HepG2 (cell line): ENCODE measurements around the gene MAPKAPK3. TPM values are rescaled to one million over a fixed set of nuclear protein-coding genes. Genes with fewer than 3 reads are reported as not detected.

Experiments
- HHEX ChIP-seq: IDR thresholded peaks from 2 replicates; pipeline ENCODE4 v1.6.1; 2016; ENCODE audit warnings: control low read depth
- HOXD1 ChIP-seq: sonication (generic); formaldehyde crosslinking; IDR thresholded peaks from 2 replicates; pipeline ENCODE4 v1.5.0; 2020; ENCODE audit warnings: missing genetic modification reagents
- KMT2B ChIP-seq: IDR thresholded peaks from 2 replicates; pipeline ENCODE4 v1.6.1; 2016; ENCODE audit warnings: missing genetic modification reagents, missing compliant biosample characterization
- NRL ChIP-seq: sonication (generic); formaldehyde crosslinking; IDR thresholded peaks from 2 replicates; pipeline ENCODE4 v1.5.0; 2020; ENCODE audit warnings: missing genetic modification reagents, mild to moderate bottlenecking, moderate library complexity, borderline replicate concordance
- SATB2 ChIP-seq: sonication (generic); formaldehyde crosslinking; IDR thresholded peaks from 2 replicates; pipeline ENCODE4 v1.5.0; 2020; ENCODE audit warnings: missing genetic modification reagents
- TFDP1 ChIP-seq: IDR thresholded peaks from 2 replicates; pipeline ENCODE4 v1.6.1; 2016; ENCODE audit warnings: missing compliant biosample characterization, missing genetic modification reagents, borderline replicate concordance
- ZC3H4 ChIP-seq: sonication (generic); formaldehyde crosslinking; IDR thresholded peaks from 2 replicates; pipeline ENCODE4 v1.4.0; 2020; ENCODE audit warnings: missing genetic modification reagents, borderline replicate concordance
- ZNF20 ChIP-seq: sonication (generic); formaldehyde crosslinking; IDR thresholded peaks from 2 replicates; pipeline ENCODE4 v1.4.0; 2020; ENCODE audit warnings: mild to moderate bottlenecking, moderate library complexity, missing genetic modification reagents
- ZNF235 ChIP-seq: sonication (generic); formaldehyde crosslinking; IDR thresholded peaks from 2 replicates; pipeline ENCODE4 v1.8.1; 2023; ENCODE audit warnings: mild to moderate bottlenecking, missing genetic modification reagents, borderline replicate concordance
- ZNF530 ChIP-seq: sonication (generic); formaldehyde crosslinking; IDR thresholded peaks from 2 replicates; pipeline ENCODE4 v1.5.0; 2020; ENCODE audit warnings: low read depth, mild to moderate bottlenecking, missing genetic modification reagents
- polyA plus RNA-seq, 8 experiments: library from polyadenylated mRNA; depleted of rRNA in 3 of 8; stranded (reverse) in 7 of 8; unstranded in 1 of 8; fragments of >200 nt; fragmentation: Illumina TruSeq in 4 of 8; extraction: Trizol in 4 of 8; gene quantifications; 2 replicates each; pipeline versions ENCODE4 v1.2.1 to v1.2.3, GENCODE V29; 2011 to 2016; ENCODE audit warnings: low read depth in 4 of 8, missing spikeins in 1 of 8, mixed read lengths in 1 of 8; ENCODE audit not compliant: insufficient read depth in 1 of 8
- total RNA-seq, 5 experiments: library from RNA; depleted of rRNA; stranded (reverse); fragments of >200 nt; fragmentation: Illumina TruSeq; extraction: Trizol; gene quantifications; 2 replicates each; pipeline ENCODE4 v1.2.3, GENCODE V29; 2016; ENCODE audit warnings: low read depth in 1 of 5
- TF ChIP-seq, protein P1 (sequence below): sonication (generic); formaldehyde crosslinking; IDR thresholded peaks from 2 replicates; pipeline ENCODE4 v1.4.0; 2020; ENCODE audit warnings: missing genetic modification reagents
- TF ChIP-seq, protein P2 (sequence below): sonication (generic); formaldehyde crosslinking; IDR thresholded peaks from 2 replicates; pipeline ENCODE4 v1.4.0; 2020; ENCODE audit warnings: mild to moderate bottlenecking, missing genetic modification reagents, borderline replicate concordance
- TF ChIP-seq, protein P3 (sequence below): conservative IDR thresholded peaks from 2 replicates; pipeline ENCODE4 v1.6.1; 2018; ENCODE audit warnings: missing genetic modification reagents
- TF ChIP-seq, protein P4 (sequence below): sonication (generic); formaldehyde crosslinking; IDR thresholded peaks from 2 replicates; pipeline ENCODE4 v1.5.0; 2020; ENCODE audit warnings: mild to moderate bottlenecking, missing genetic modification reagents, borderline replicate concordance

MAPKAPK3 gene
- total and polyA plus RNA-seq, 2 of the 13 experiments (the other 11 are each of a cell fraction or from before 2014, with no cell fraction given): 39.9 to 41.2 TPM

DNA sequence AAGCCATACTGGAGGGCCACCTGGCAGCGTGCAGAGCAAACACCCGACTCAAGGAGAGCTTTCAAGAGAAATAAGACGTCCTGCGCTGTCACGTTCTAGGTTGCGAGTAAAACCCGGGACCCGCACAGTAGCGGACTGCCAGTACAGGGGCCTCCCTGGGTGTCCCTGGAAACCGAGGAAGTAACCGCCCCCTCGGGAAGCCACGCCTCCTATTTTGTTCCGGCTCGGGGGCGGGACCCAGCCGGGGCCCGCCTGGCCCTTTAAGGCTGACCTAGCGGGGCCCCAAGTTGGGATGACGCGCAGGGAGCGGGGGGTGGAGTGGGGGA lies 218 bp upstream of the MAPKAPK3 start (continued):
- TF ChIP-seq, protein P1, sequence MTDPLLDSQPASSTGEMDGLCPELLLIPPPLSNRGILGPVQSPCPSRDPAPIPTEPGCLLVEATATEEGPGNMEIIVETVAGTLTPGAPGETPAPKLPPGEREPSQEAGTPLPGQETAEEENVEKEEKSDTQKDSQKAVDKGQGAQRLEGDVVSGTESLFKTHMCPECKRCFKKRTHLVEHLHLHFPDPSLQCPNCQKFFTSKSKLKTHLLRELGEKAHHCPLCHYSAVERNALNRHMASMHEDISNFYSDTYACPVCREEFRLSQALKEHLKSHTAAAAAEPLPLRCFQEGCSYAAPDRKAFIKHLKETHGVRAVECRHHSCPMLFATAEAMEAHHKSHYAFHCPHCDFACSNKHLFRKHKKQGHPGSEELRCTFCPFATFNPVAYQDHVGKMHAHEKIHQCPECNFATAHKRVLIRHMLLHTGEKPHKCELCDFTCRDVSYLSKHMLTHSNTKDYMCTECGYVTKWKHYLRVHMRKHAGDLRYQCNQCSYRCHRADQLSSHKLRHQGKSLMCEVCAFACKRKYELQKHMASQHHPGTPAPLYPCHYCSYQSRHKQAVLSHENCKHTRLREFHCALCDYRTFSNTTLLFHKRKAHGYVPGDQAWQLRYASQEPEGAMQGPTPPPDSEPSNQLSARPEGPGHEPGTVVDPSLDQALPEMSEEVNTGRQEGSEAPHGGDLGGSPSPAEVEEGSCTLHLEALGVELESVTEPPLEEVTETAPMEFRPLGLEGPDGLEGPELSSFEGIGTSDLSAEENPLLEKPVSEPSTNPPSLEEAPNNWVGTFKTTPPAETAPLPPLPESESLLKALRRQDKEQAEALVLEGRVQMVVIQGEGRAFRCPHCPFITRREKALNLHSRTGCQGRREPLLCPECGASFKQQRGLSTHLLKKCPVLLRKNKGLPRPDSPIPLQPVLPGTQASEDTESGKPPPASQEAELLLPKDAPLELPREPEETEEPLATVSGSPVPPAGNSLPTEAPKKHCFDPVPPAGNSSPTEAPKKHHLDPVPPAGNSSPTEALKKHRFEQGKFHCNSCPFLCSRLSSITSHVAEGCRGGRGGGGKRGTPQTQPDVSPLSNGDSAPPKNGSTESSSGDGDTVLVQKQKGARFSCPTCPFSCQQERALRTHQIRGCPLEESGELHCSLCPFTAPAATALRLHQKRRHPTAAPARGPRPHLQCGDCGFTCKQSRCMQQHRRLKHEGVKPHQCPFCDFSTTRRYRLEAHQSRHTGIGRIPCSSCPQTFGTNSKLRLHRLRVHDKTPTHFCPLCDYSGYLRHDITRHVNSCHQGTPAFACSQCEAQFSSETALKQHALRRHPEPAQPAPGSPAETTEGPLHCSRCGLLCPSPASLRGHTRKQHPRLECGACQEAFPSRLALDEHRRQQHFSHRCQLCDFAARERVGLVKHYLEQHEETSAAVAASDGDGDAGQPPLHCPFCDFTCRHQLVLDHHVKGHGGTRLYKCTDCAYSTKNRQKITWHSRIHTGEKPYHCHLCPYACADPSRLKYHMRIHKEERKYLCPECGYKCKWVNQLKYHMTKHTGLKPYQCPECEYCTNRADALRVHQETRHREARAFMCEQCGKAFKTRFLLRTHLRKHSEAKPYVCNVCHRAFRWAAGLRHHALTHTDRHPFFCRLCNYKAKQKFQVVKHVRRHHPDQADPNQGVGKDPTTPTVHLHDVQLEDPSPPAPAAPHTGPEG (CRISPR knock-in tag): no peak
- no peak for TF ChIP-seq ZNF20 (CRISPR knock-in tag)
- TF ChIP-seq ZC3H4 (CRISPR knock-in tag): no peak
- TF ChIP-seq, protein P2, sequence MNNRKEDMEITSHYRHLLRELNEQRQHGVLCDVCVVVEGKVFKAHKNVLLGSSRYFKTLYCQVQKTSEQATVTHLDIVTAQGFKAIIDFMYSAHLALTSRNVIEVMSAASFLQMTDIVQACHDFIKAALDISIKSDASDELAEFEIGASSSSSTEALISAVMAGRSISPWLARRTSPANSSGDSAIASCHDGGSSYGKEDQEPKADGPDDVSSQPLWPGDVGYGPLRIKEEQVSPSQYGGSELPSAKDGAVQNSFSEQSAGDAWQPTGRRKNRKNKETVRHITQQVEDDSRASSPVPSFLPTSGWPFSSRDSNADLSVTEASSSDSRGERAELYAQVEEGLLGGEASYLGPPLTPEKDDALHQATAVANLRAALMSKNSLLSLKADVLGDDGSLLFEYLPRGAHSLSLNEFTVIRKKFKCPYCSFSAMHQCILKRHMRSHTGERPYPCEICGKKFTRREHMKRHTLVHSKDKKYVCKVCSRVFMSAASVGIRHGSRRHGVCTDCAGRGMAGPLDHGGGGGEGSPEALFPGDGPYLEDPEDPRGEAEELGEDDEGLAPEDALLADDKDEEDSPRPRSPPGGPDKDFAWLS (CRISPR knock-in tag): no peak
- TF ChIP-seq ZNF235 (CRISPR knock-in tag): no peak
- no peak for TF ChIP-seq SATB2 (CRISPR knock-in tag)
- no peak for TF ChIP-seq HOXD1 (CRISPR knock-in tag)
- no peak for TF ChIP-seq HHEX (CRISPR knock-in tag)
- no peak for TF ChIP-seq KMT2B
- no peak for TF ChIP-seq ZNF530 (CRISPR knock-in tag)
- TF ChIP-seq, protein P3, sequence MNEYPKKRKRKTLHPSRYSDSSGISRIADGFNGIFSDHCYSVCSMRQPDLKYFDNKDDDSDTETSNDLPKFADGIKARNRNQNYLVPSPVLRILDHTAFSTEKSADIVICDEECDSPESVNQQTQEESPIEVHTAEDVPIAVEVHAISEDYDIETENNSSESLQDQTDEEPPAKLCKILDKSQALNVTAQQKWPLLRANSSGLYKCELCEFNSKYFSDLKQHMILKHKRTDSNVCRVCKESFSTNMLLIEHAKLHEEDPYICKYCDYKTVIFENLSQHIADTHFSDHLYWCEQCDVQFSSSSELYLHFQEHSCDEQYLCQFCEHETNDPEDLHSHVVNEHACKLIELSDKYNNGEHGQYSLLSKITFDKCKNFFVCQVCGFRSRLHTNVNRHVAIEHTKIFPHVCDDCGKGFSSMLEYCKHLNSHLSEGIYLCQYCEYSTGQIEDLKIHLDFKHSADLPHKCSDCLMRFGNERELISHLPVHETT (CRISPR knock-in tag): no peak
- TF ChIP-seq, protein P4, sequence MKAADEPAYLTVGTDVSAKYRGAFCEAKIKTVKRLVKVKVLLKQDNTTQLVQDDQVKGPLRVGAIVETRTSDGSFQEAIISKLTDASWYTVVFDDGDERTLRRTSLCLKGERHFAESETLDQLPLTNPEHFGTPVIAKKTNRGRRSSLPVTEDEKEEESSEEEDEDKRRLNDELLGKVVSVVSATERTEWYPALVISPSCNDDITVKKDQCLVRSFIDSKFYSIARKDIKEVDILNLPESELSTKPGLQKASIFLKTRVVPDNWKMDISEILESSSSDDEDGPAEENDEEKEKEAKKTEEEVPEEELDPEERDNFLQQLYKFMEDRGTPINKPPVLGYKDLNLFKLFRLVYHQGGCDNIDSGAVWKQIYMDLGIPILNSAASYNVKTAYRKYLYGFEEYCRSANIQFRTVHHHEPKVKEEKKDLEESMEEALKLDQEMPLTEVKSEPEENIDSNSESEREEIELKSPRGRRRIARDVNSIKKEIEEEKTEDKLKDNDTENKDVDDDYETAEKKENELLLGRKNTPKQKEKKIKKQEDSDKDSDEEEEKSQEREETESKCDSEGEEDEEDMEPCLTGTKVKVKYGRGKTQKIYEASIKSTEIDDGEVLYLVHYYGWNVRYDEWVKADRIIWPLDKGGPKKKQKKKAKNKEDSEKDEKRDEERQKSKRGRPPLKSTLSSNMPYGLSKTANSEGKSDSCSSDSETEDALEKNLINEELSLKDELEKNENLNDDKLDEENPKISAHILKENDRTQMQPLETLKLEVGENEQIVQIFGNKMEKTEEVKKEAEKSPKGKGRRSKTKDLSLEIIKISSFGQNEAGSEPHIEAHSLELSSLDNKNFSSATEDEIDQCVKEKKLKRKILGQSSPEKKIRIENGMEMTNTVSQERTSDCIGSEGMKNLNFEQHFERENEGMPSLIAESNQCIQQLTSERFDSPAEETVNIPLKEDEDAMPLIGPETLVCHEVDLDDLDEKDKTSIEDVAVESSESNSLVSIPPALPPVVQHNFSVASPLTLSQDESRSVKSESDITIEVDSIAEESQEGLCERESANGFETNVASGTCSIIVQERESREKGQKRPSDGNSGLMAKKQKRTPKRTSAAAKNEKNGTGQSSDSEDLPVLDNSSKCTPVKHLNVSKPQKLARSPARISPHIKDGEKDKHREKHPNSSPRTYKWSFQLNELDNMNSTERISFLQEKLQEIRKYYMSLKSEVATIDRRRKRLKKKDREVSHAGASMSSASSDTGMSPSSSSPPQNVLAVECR (CRISPR knock-in tag): no peak
- TF ChIP-seq TFDP1 (CRISPR knock-in tag): no peak; the same call in 1 of the 2 replicates
- no peak for TF ChIP-seq NRL (CRISPR knock-in tag)
